ENCODE measurements around the gene ASIC2. TPM values are rescaled to one million over a fixed set of nuclear protein-coding genes. Genes with fewer than 3 reads are reported as not detected.

ASIC2 gene
- total RNA-seq, 2 donors from 2014 or later: not detected

- H3K4me1 Mint-ChIP-seq (ENCODE audit: low read depth): no peaks in the 10 kb centered on the region
- no peak overlapping the region for H3K4me3 Mint-ChIP-seq
- H3K27ac Mint-ChIP-seq: no peak overlapping the region
- no peaks in the 10 kb centered on the region for H3K36me3 Mint-ChIP-seq (ENCODE audit: insufficient read depth in 2 of 2)
- no peak for DNase-seq
- H3K27me3 Mint-ChIP-seq (ENCODE audit: low read depth): no peaks in the 10 kb centered on the region
- ATAC-seq (replicated peaks in 1 of 2): no peak
- H3K9me3 Mint-ChIP-seq: no peaks in the 10 kb centered on the region
Observed at GRCh38 chr17:33204701-33205100, 88.4 kb downstream of the ASIC2 start.

- H3K9me3 Mint-ChIP-seq: no peaks in the 10 kb centered on the region
- no peaks in the 10 kb centered on the region for H3K36me3 Mint-ChIP-seq (ENCODE audit: insufficient read depth in 2 of 2)
- no peak overlapping the region for H3K27ac Mint-ChIP-seq
- H3K4me1 Mint-ChIP-seq (ENCODE audit: low read depth): no peaks in the 10 kb centered on the region
- no peak overlapping the region for H3K4me3 Mint-ChIP-seq
- ATAC-seq (replicated peaks in 1 of 2) (no peak), DNase-seq (no peak)
- no peaks in the 10 kb centered on the region for H3K27me3 Mint-ChIP-seq (ENCODE audit: low read depth)
Observed at GRCh38 chr17:33204156-33204555, 88.9 kb downstream of the ASIC2 start.

- DNase-seq (no peak), ATAC-seq (replicated peaks in 1 of 2) (no peak)
- Mint-ChIP-seq H3K27ac (no peak overlapping the region), H3K27me3 (ENCODE audit: low read depth) (no peaks in the 10 kb centered on the region), H3K4me1 (ENCODE audit: low read depth) (no peaks in the 10 kb centered on the region), H3K36me3 (ENCODE audit: insufficient read depth in 2 of 2) (no peaks in the 10 kb centered on the region), H3K4me3 (no peak overlapping the region), H3K9me3 (no peaks in the 10 kb centered on the region)
Observed at GRCh38 chr17:33202796-33203495, 90.1 kb downstream of the ASIC2 start.

GRCh38 chr17:33202021-33202420, 91.1 kb downstream of the ASIC2 start:
- Mint-ChIP-seq H3K27ac (no peak overlapping the region), H3K4me3 (no peak overlapping the region), H3K36me3 (ENCODE audit: insufficient read depth in 2 of 2) (no peaks in the 10 kb centered on the region), H3K4me1 (ENCODE audit: low read depth) (no peaks in the 10 kb centered on the region), H3K27me3 (ENCODE audit: low read depth) (no peaks in the 10 kb centered on the region), H3K9me3 (no peaks in the 10 kb centered on the region)
- ATAC-seq (replicated peaks in 1 of 2) (no peak), DNase-seq (no peak)

GRCh38 chr17:33201283-33201682, 91.8 kb downstream of the ASIC2 start:
- Mint-ChIP-seq H3K4me3 (no peak overlapping the region), H3K36me3 (ENCODE audit: insufficient read depth in 2 of 2) (no peaks in the 10 kb centered on the region), H3K27me3 (ENCODE audit: low read depth) (no peaks in the 10 kb centered on the region), H3K27ac (no peak overlapping the region), H3K4me1 (ENCODE audit: low read depth) (no peaks in the 10 kb centered on the region), H3K9me3 (no peaks in the 10 kb centered on the region)
- DNase-seq (no peak), ATAC-seq (replicated peaks in 1 of 2) (no peak)

GRCh38 chr17:33200587-33200986, 92.5 kb downstream of the ASIC2 start:
- Mint-ChIP-seq H3K4me3 (no peak overlapping the region), H3K27me3 (ENCODE audit: low read depth) (no peaks in the 10 kb centered on the region), H3K9me3 (no peaks in the 10 kb centered on the region), H3K36me3 (ENCODE audit: insufficient read depth in 2 of 2) (no peaks in the 10 kb centered on the region), H3K4me1 (ENCODE audit: low read depth) (no peaks in the 10 kb centered on the region), H3K27ac (no peak overlapping the region)
- no peak for ATAC-seq (replicated peaks in 1 of 2)
- no peak for DNase-seq

GRCh38 chr17:33199571-33200510, 93.3 kb downstream of the ASIC2 start:
- Mint-ChIP-seq H3K9me3 (no peaks in the 10 kb centered on the region), H3K27ac (no peak overlapping the region), H3K4me1 (ENCODE audit: low read depth) (no peaks in the 10 kb centered on the region), H3K36me3 (ENCODE audit: insufficient read depth in 2 of 2) (no peaks in the 10 kb centered on the region), H3K4me3 (no peak overlapping the region), H3K27me3 (ENCODE audit: low read depth) (no peaks in the 10 kb centered on the region)
- ATAC-seq (replicated peaks in 1 of 2): no peak
- DNase-seq: no peak

GRCh38 chr17:33198954-33199353, 94.1 kb downstream of the ASIC2 start:
- Mint-ChIP-seq H3K36me3 (ENCODE audit: insufficient read depth in 2 of 2) (no peaks in the 10 kb centered on the region), H3K27me3 (ENCODE audit: low read depth) (no peaks in the 10 kb centered on the region), H3K9me3 (no peaks in the 10 kb centered on the region), H3K27ac (no peak overlapping the region), H3K4me1 (ENCODE audit: low read depth) (no peaks in the 10 kb centered on the region), H3K4me3 (no peak overlapping the region)
- DNase-seq: no peak
- no peak for ATAC-seq (replicated peaks in 1 of 2)

- H3K4me3 Mint-ChIP-seq: no peak overlapping the region
- no peak overlapping the region for H3K27ac Mint-ChIP-seq
- H3K27me3 Mint-ChIP-seq (ENCODE audit: low read depth): no peaks in the 10 kb centered on the region
- no peaks in the 10 kb centered on the region for H3K36me3 Mint-ChIP-seq (ENCODE audit: insufficient read depth in 2 of 2)
- no peaks in the 10 kb centered on the region for H3K9me3 Mint-ChIP-seq
- DNase-seq (no peak), ATAC-seq (replicated peaks in 1 of 2) (no peak)
- H3K4me1 Mint-ChIP-seq (ENCODE audit: low read depth): no peaks in the 10 kb centered on the region
Observed at GRCh38 chr17:33197342-33197741, 95.8 kb downstream of the ASIC2 start.

- no peaks in the 10 kb centered on the region for H3K36me3 Mint-ChIP-seq (ENCODE audit: insufficient read depth in 2 of 2)
- no peak for DNase-seq
- no peak overlapping the region for H3K27ac Mint-ChIP-seq
- H3K4me3 Mint-ChIP-seq: no peak overlapping the region
- H3K4me1 Mint-ChIP-seq (ENCODE audit: low read depth): no peaks in the 10 kb centered on the region
- no peak for ATAC-seq (replicated peaks in 1 of 2)
- no peaks in the 10 kb centered on the region for H3K27me3 Mint-ChIP-seq (ENCODE audit: low read depth)
- no peaks in the 10 kb centered on the region for H3K9me3 Mint-ChIP-seq
Observed at GRCh38 chr17:33196883-33197282, 96.2 kb downstream of the ASIC2 start.

- peaks cover 22% of the 10 kb centered on the region for H3K27me3 Mint-ChIP-seq (ENCODE audit: low read depth)
- ATAC-seq (replicated peaks in 1 of 2) (no peak), DNase-seq (no peak)
- no peak overlapping the region for H3K27ac Mint-ChIP-seq
- no peak overlapping the region for H3K4me3 Mint-ChIP-seq
- no peaks in the 10 kb centered on the region for H3K9me3 Mint-ChIP-seq
- H3K4me1 Mint-ChIP-seq (ENCODE audit: low read depth): no peaks in the 10 kb centered on the region
- no peaks in the 10 kb centered on the region for H3K36me3 Mint-ChIP-seq (ENCODE audit: insufficient read depth in 2 of 2)
Observed at GRCh38 chr17:33192951-33193911, 99.9 kb downstream of the ASIC2 start.

- H3K36me3 Mint-ChIP-seq (ENCODE audit: insufficient read depth in 2 of 2): no peaks in the 10 kb centered on the region
- no peak overlapping the region for H3K27ac Mint-ChIP-seq
- no peak for ATAC-seq (replicated peaks in 1 of 2)
Observed at GRCh38 chr17:33183487-33184026, 109.5 kb downstream of the ASIC2 start.

More at GRCh38 chr17:33183487-33184026, 109.5 kb downstream of the ASIC2 start:
- H3K4me3 Mint-ChIP-seq: no peak overlapping the region
- H3K9me3 Mint-ChIP-seq: no peaks in the 10 kb centered on the region
- peaks cover 27% of the 10 kb centered on the region for H3K27me3 Mint-ChIP-seq (ENCODE audit: low read depth)
- H3K4me1 Mint-ChIP-seq (ENCODE audit: low read depth): no peaks in the 10 kb centered on the region
- no peak for DNase-seq

All from activated T-cell treated with anti-CD3 and anti-CD28 coated beads, Interleukin-2, amount 50 U/mL, for 72 hours (primary cell).